GM18508 (cell line): Measurements from ENCODE around the gene WNT3A.
"Not testable (repeated sequence)": the region's sequence is repeated elsewhere in the genome, so short reads cannot be mapped to it uniquely, and the experiment has no call there.

Experiments used
- ATAC-seq: cut with Tn5 transposase; IDR thresholded peaks from one replicate; pipeline ENCODE4 v1.9.1; 2021; ENCODE audit warnings: moderate number of reproducible peaks; ENCODE audit not compliant: insufficient read depth, unreplicated experiment

Gene WNT3A

GRCh38 chr1:228010921-228011320 lies 4.1 kb downstream of the WNT3A start:
- ATAC-seq = no peak

GRCh38 chr1:228011721-228012311 lies 5.0 kb downstream of the WNT3A start:
- no peak for ATAC-seq

- ATAC-seq = no peak
Measured at GRCh38 chr1:228012555-228012954, 5.8 kb downstream of the WNT3A start.

- no peak for ATAC-seq
Measured at GRCh38 chr1:228013131-228013934, 6.5 kb downstream of the WNT3A start.

GRCh38 chr1:228013935-228014930 lies 7.4 kb downstream of the WNT3A start:
- no peak for ATAC-seq

GRCh38 chr1:228015276-228016180 lies 8.7 kb downstream of the WNT3A start:
- ATAC-seq = no peak

GRCh38 chr1:228016181-228016510 lies 9.3 kb downstream of the WNT3A start:
- no peak for ATAC-seq

GRCh38 chr1:228016653-228017355 lies 10.0 kb downstream of the WNT3A start:
- no peak for ATAC-seq

- ATAC-seq = no peak
Measured at GRCh38 chr1:228017356-228018124, 10.7 kb downstream of the WNT3A start.

GRCh38 chr1:228018125-228018398 lies 11.3 kb downstream of the WNT3A start:
- ATAC-seq = no peak

GRCh38 chr1:228018961-228019721 lies 12.3 kb downstream of the WNT3A start:
- ATAC-seq = no peak

- ATAC-seq = not testable (repeated sequence)
Measured at GRCh38 chr1:228019722-228020083, 12.9 kb downstream of the WNT3A start.

GRCh38 chr1:228020686-228021354 lies 14.0 kb downstream of the WNT3A start:
- ATAC-seq = no peak

- ATAC-seq = no peak
Measured at GRCh38 chr1:228021355-228022030, 14.7 kb downstream of the WNT3A start.

- no peak for ATAC-seq
Measured at GRCh38 chr1:228022571-228023293, 15.9 kb downstream of the WNT3A start.

GRCh38 chr1:228023294-228023639 lies 16.5 kb downstream of the WNT3A start:
- no peak for ATAC-seq

- ATAC-seq = no peak
Measured at GRCh38 chr1:228029281-228029680, 22.5 kb downstream of the WNT3A start.
